Activated CD8-positive, alpha-beta memory T cell treated with anti-CD3 and anti-CD28 coated beads for 36 hours (primary cell): ENCODE measurements around the gene IL10RB. TPM values are rescaled to one million over a fixed set of nuclear protein-coding genes. Genes with fewer than 3 reads are reported as not detected.
"Not testable (repeated sequence)": the region's sequence is repeated elsewhere in the genome, so short reads cannot be mapped to it uniquely, and the experiment has no call there.

Experiments used
- CTCF ChIA-PET: fragments of 350-600 bp; sonication (Branson Sonifier 250); formaldehyde crosslinking; loops from one replicate; lab custom pipeline; 2021; ENCODE audit warnings: antibody characterized with exemption; lab: Charles Lee
- POLR2A ChIA-PET: fragments of 350-600 bp; sonication (Branson Sonifier 250); formaldehyde crosslinking; loops from one replicate; lab custom pipeline; 2021; ENCODE audit warnings: antibody characterized with exemption; lab: Charles Lee
- total RNA-seq, 2 experiments: library from RNA; stranded (reverse); gene quantifications; one replicate each; pipeline ENCODE4 v1.2.3, GENCODE V29; 2021

IL10RB gene
- total RNA-seq, result 10 to 100 TPM; 21.7 to 24.1 TPM

DNA sequence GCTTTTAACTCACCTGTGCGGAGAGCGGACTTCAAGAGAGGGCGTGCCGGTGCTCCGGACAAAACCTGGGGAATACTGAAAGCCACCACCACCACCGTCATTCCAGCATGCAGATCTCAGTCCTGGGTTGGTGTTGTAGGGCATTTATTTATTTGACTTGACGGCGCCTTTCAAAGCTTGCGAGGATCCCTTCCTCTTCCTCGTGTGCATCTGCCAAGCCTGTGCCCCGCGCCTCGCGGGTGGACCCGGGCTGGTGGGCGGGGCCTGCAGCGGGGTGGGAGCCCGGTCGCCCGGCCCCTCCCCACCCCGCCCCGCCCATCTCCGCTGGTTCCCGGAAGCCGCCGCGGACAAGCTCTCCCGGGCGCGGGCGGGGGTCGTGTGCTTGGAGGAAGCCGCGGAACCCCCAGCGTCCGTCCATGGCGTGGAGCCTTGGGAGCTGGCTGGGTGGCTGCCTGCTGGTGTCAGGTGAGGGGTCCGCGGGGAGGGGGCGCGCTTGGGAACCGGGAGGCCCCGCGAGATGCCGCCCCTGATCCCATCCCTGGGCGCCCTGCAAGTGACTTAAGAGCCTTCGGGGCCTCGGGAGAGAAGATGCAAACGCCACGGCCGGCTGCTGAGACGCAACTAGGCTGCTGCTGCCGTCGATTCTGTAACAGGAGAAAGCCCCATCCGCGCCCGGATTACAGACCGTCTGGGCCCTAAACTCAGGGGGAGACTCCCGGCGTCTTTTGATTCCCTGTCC lies at the start of gene IL10RB:
Gene IL10RB (plus strand): TSS at position 318 of the 739 bp plus-strand sequence. CDS start 99 bp downstream, at position 417.
- CTCF ChIA-PET, result interaction anchor here (0.7 to 2.1 kb wide), 5 partner anchors 9 to 179 kb away, joined by 3 to 6 read pairs (median 3); no protein-coding TSS in a partner anchor
- POLR2A ChIA-PET, result interaction anchor here (0.6 to 1.7 kb wide), 6 partner anchors 10 to 59 kb away, joined by 3 to 6 read pairs (median 4); partner anchors contain the start of gene IFNAR1

DNA sequence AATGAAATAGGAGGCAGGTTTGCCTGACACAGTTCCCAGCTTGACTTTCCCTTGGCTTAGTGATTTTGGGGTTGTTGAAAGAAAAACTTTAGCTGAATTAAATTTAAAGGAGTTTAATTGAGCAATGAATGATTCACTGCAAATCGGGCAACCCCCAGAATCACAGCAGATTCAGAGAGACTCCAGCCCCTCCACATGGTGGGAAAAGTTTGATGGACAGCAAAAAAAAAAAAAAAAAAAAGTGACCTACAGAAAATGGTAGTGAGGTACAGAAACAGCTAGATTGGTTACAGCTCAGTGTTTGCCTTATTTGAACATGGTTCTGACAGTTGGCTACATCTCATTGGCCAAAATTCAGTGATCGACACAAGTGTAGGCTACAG lies 49.0 kb upstream of the IL10RB start:
- POLR2A ChIA-PET, result interaction anchor here (0.7 kb wide), 1 partner anchor 26 kb away, joined by 7 read pairs; no protein-coding TSS in a partner anchor
- CTCF ChIA-PET, result interaction anchor here (0.7 kb wide), 1 partner anchor 272 kb away, joined by 3 read pairs; no protein-coding TSS in a partner anchor

DNA sequence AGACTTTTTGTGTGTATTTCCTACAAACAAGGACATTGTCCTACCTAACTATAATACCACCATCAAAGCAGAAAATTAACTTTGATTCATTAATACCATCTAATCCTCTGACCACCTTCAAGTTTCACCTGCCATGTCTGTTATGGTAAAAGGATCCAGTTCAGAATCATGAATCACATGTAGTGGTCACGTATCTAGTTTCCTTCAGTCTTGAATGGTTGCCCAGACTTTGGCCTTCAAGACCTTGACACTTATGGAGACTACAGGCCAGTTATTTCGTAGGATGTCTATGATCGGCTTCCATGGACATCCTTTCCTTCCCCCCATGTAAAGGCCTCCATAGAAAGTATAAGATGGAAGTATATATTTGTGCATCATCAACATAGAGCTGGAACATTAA lies 46.9 kb upstream of the IL10RB start:
- POLR2A ChIA-PET, result no interaction called here
- CTCF ChIA-PET, result interaction anchor here (1.2 to 1.3 kb wide), 2 partner anchors 12 to 50 kb away, joined by 3 to 4 read pairs; no protein-coding TSS in a partner anchor

GRCh38 chr21:33219954-33220353 lies 46.2 kb upstream of the IL10RB start:
- POLR2A ChIA-PET, result no interaction called here
- CTCF ChIA-PET, result interaction anchor here (1.2 to 1.3 kb wide), 2 partner anchors 11 to 49 kb away, joined by 3 to 4 read pairs; no protein-coding TSS in a partner anchor

DNA sequence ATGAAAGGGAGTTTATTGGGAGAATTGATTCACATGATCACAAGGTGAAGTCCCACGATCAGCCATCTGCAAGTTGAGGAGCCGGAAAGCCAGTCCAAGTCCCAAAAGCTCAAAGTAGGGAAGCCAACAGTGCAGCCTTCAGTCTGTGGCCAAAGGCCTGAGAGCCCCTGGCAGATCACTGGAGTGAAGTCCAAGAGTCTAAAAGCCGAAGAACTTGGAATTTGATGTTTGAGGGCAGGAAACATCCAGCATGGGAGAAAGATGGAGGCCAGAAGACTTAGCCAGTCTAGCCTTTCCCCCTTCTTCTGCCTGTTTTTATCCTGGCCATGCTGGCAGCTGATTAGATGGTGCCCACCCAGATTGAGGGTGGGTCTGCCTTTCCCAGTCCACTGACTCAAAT lies 40.8 kb upstream of the IL10RB start:
- CTCF ChIA-PET, result interaction anchor here (0.8 kb wide), 1 partner anchor 14 kb away, joined by 3 read pairs; no protein-coding TSS in a partner anchor
- POLR2A ChIA-PET, result not testable (repeated sequence)

DNA sequence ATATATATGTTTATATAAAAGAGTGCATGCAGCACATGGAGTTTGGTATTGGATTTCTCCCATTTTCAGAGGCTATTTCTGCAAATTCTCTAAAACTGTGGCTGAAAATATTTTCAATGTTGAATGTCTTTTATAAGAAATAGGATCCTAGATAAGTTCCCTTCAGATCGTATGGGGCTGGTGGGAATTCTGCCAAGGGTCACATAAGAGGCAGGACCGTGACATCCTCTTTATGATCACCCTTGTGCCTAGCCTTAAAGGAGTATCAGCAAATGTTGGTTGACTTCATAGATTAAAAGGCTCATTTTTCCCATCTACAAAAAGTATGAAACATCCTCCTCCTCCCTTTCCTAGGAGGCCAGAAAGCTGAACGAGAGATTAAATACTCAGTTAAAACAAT lies 37.7 kb upstream of the IL10RB start:
- CTCF ChIA-PET, result interaction anchor here (1.2 to 1.7 kb wide), 2 partner anchors 9 to 23 kb away, joined by 4 to 12 read pairs; no protein-coding TSS in a partner anchor
- POLR2A ChIA-PET, result interaction anchor here (0.7 kb wide), 1 partner anchor 38 kb away, joined by 3 read pairs; the partner anchor contains the start of gene IL10RB

- POLR2A ChIA-PET, result interaction anchor here (0.6 to 0.9 kb wide), 2 partner anchors 10 to 42 kb away, joined by 3 to 4 read pairs; no protein-coding TSS in a partner anchor
- CTCF ChIA-PET, result no interaction called here
Observed at GRCh38 chr21:33229099-33229783, 36.9 kb upstream of the IL10RB start.

GRCh38 chr21:33229784-33230544 lies 36.2 kb upstream of the IL10RB start, which contains the start of gene IFNAR2:
Gene IFNAR2 (plus strand): TSS chr21:33229938. CDS start chr21:33241923, 11,985 bp downstream.
- POLR2A ChIA-PET, result interaction anchor here (0.9 kb wide), 1 partner anchor 10 kb away, joined by 3 read pairs; no protein-coding TSS in a partner anchor
- CTCF ChIA-PET, result no interaction called here

DNA sequence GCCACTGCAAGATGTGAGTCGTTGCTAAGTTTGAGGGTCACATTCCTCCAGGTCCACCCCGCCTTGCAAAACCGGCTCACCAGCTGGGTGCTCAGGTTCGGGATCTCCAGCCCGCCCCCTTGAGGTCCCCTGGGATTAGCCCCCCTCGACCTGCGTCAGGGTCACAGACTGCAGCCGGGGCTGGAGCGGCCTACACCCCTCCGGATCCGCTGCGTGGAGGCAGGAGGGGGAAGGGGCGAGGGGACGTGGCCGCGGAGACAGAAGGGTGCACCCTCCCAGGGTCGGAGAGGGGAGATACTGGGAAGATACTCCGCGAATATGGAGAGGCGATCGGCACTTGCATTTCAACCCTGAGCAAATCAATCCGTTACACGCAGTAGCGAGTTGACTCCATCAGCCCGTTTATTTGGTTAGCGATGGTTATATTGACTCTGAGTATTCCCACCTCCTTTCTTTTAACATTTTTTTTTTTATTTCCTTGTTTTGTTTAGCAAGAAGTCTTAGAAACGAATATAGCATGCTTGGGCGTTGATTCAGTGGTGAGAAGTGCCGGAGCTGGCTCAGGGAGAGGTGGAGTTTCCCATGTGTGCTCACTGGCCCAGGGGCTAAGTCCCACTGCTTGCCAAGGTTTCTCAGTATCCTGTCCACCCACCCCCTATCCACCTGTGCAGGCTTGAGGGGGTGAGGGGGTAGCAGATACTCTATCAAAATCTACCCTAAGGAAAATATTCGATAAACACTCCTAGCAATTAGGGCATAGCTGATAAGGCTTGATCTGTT lies 35.4 kb upstream of the IL10RB start:
- CTCF ChIA-PET, result interaction anchor here (0.8 kb wide), 1 partner anchor 11 kb away, joined by 3 read pairs; no protein-coding TSS in a partner anchor

GRCh38 chr21:33231526-33231925 lies 34.6 kb upstream of the IL10RB start:
- POLR2A ChIA-PET, result interaction anchor here (0.6 to 0.7 kb wide), 2 partner anchors 27 to 1992 kb away, joined by 3 to 4 read pairs; no protein-coding TSS in a partner anchor
- CTCF ChIA-PET, result interaction anchor here (0.8 kb wide), 1 partner anchor 11 kb away, joined by 3 read pairs; no protein-coding TSS in a partner anchor

More for the DNA sequence above, 35.4 kb upstream of the IL10RB start:
- POLR2A ChIA-PET, result interaction anchor here (0.6 to 0.9 kb wide), 3 partner anchors 9 to 1993 kb away, joined by 3 to 4 read pairs (median 3); no protein-coding TSS in a partner anchor

- ChIA-PET CTCF (no interaction called here), POLR2A (interaction anchor here (0.7 kb wide), 1 partner anchor 22 kb away, joined by 3 read pairs; no protein-coding TSS in a partner anchor)
Observed at GRCh38 chr21:33232291-33233034, 33.7 kb upstream of the IL10RB start.

- POLR2A ChIA-PET, result no interaction called here
Observed at GRCh38 chr21:33234635-33235520, 31.3 kb upstream of the IL10RB start.

GRCh38 chr21:33236013-33236686 lies 30.0 kb upstream of the IL10RB start:
- POLR2A ChIA-PET, result no interaction called here
- CTCF ChIA-PET, result interaction anchor here (0.6 kb wide), 2 partner anchors 92 to 101 kb away, joined by 3 to 4 read pairs; no protein-coding TSS in a partner anchor

More at GRCh38 chr21:33234635-33235520, 31.3 kb upstream of the IL10RB start:
- CTCF ChIA-PET, result interaction anchor here (0.6 kb wide), 1 partner anchor 33 kb away, joined by 3 read pairs; no protein-coding TSS in a partner anchor

GRCh38 chr21:33236766-33237165 lies 29.4 kb upstream of the IL10RB start:
- CTCF ChIA-PET, result interaction anchor here (0.6 kb wide), 2 partner anchors 91 to 100 kb away, joined by 3 to 4 read pairs; no protein-coding TSS in a partner anchor
- POLR2A ChIA-PET, result no interaction called here

DNA sequence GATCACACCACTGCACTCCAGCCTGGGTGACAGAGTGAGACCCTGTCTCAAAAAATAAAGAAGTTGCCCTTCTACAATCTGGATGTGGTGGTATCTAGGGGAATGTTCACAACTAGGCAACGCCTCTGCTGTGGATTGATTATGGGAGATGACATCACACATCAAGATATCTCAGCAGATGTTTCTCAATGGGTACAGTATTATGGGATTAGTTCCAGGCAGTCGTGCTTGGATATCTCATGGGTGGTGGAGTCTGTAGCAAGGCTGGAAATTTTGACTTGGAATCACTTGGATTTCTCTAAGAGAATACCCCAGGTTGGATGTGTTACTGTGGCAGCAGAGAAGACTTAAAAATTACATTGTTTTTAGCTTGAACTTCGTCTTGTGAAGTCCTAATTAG lies 28.7 kb upstream of the IL10RB start:
- ChIA-PET CTCF (interaction anchor here (1.5 kb wide), 1 partner anchor 10 kb away, joined by 4 read pairs; no protein-coding TSS in a partner anchor), POLR2A (interaction anchor here (0.5 to 1.4 kb wide), 3 partner anchors 29 to 144 kb away, joined by 3 to 4 read pairs (median 3); partner anchors contain the start of genes IFNAR1 and IL10RB)
